CMK (cell line): Measurements from ENCODE around the gene ARL17A.
"Not testable (repeated sequence)": the region's sequence is repeated elsewhere in the genome, so short reads cannot be mapped to it uniquely, and the experiment has no call there.

Source experiments
- DNase-seq: peaks from one replicate; pipeline ENCODE4 v3.0.0-alpha.2; 2010; ENCODE audit warnings: low read depth

The ARL17A gene

DNA sequence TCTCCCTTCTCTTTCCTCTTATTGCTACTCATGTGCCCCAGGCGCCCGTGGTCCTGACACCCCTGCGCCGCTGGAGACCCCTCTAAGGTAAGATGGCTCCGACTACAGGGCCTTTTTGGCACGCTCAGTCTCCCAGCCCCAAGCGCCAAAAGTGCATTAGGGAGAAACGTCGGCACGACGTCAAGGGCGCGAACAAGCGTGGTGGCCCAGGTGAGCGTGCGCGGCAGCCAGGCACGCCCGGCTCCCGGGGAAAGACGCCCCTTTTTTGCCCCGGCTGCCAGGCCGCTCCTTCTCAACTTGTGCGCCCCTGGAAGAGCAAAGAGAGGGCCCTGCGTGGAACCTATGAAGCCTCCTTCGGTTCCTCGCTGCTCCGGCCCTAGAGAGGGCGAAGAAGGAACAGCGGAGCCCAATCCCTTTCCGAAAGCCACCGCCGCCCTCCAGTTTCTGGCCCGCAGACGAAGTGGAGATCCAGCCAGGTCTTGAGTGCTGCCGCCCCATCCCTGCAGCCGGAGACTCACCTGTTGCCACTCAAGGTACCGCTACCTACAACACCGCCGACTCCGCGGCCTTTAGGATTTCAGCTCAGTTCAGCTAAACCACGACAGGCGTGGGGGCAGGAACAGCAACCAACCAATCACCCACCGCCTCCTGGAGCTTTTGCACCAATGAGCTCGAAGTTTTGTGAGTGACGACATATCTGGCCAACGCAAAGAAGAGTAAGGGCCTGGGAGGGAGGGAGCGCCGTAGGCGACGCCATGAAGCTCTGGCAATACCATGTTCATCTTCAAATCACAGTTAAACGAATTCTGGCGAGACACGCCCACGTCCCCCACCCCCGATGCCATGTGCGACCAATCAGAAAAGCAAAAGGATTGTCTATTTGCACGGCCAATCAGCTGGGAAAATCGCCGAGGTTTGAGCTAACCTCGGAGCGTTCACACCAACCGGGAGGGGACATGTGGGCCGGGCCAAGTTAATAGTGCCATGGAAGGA, at the start of gene ARL17A:
Gene ARL17A (minus strand): TSS at position 609 of the 993 bp plus-strand sequence. CDS start 3,369 bp downstream, outside the sequence.
- DNase-seq = not testable (repeated sequence)

DNA sequence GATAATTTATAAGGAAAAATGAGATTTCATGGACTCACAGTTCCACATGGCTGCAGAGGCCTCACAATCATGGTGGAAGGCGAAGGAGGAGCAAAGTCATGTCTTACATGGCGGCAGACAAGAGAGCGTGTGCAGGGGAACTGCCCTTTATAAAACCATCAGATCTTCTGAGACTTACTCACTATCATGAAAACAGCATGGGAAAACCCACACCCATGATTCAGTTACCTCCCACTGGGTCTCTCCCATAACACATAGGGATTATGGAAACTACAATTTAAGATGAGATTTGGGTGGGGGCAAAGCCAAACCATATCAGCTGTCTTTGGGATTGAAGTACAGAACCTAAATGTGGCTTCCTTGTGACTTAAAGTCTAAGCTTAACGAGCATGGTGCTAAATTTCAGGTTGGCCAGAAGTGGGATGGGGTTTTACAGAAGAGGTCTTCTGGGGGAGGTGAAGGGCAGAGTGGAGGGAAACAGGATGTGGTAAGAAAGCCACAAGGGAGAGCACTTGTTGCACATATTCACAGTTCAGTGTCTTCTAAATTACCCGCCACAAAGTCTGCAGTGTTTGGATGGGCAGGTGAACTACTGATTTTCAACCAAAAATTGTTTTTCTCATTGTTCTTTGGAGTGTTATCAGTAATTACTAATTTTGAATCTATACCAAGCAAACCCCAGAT, 49.4 kb upstream of the ARL17A start:
- not testable (repeated sequence) for DNase-seq

DNA sequence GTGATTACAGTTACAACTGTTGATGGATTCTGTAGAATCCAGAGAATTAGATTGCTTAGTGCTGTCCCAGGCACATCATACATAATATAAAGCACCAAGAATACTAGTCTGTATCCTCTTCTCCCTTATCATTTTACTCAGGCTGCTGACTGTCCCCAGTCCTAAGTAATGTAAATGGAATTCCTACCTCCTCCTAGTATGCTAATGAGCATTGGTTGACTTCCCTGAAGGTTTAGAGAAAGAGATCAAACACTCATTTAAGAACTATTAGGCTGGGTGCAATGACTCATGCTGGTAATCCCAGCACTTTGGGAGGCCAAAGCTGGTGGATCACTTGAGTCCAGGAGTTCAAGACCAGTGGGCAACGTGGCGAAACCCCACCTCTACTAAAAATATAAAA, 48.0 kb upstream of the ARL17A start:
- not testable (repeated sequence) for DNase-seq

DNA sequence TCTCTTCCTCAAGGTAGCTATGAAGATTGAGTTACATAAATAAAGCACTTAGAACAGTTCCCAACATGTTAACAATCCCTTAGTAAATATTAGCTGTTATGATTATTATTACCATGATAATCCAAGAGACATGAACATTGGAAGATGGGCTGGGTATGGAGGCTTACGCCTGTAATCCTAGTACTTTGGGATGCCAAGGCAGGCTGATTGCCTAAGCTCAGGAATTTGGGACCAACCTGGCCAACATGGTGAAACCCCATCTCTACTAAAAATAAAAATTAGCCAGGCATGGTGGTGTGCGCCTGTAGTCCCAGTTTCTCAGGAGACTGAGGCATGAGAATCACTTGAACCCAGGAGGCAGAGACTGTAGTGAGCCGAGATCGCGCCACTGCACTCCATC, 45.2 kb upstream of the ARL17A start:
- DNase-seq = not testable (repeated sequence)

DNA sequence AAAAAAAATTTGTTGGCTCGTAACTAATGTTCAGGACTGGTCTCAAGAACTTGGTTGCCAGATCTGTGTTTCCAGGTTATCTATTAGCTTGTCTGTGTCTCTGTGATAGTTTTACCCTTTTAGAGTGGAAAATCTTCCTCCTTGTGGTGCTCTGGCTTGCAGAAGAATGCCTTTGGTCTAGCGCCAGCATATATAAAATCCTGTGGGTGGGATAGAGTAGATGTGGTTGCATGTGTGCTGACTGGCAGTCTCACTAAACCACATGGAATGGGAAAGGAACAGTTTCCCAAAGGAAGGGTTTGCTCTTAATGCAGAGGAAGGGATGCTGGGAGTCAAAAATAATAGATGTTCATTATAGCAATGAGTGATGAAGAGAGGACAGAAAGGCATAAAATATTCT, 44.3 kb upstream of the ARL17A start:
- not testable (repeated sequence) for DNase-seq

DNA sequence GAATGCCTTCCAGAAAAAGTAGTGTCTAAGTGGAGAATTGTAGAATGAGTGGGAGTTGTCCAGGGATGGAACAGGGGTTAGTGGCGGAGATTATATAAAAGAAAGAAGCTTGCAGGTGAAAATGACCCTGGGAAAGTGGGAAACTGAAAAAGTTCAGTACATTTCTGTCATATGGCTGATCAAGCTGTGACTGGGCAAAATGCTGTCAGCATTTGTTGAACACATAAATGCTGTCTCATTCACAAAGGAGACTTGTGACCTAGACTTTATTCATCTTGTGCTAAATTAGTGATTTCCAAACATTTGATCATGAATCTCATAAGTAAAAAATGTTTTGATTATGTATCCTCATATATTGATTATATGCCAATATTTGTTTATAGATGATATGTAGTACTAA, 39.5 kb upstream of the ARL17A start:
- not testable (repeated sequence) for DNase-seq

DNA sequence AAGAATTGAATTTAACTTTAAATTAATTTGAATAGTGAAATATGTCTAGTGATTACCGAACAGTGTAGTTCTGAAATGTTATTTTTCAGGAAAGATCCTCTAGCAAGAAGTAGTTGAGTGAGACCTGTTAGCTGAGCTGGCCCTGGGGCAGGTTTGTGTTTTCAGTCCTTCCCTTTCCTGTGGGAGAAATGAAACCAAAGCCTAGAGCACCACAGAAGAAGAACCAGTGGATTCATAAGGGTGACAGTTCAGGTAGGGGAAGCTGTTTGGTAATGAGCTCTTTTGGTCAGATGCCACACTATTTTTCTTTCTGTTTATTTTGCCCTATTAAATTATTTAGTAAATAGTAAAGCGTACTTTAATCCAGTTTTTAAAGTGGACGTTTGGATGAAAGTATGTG, 37.6 kb upstream of the ARL17A start:
- not testable (repeated sequence) for DNase-seq

DNA sequence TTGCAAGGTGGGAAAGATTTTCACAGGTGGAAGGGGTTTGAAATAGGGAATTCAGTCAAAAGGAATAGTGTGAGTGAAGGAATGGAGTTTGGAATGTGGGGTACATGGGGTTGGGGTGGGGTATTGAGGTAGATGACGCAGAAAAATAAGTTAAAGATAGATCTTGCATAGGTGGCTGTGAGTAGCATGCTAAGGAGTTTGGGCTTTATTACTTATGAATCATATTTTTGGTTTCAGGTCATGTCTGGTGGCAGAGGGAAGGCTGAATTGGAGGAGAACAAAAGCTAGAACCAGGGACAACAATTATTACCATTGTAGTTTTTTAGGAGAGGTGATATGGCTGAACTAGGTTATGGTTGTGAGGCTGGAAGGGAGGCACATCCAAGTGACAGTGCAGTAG, 34.4 kb upstream of the ARL17A start:
- DNase-seq = not testable (repeated sequence)

DNA sequence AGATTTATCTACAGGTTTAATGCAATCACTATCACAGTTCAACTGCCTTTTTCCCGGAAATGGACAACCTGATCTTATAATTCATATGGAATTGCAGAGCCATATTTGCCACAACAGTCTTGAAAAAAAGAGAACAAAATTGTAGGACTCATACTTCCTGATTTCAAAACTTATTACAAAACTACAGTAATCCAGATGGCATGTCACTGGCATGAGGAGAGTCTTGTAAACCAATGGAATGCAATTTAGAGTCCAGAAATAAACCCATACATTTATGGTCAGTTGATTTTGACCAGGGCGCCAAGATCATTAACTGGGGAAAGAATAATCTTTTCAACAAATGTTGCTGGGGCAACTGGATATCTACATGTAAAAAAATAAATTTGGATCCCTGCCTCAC, 31.8 kb upstream of the ARL17A start:
- DNase-seq = not testable (repeated sequence)

DNA sequence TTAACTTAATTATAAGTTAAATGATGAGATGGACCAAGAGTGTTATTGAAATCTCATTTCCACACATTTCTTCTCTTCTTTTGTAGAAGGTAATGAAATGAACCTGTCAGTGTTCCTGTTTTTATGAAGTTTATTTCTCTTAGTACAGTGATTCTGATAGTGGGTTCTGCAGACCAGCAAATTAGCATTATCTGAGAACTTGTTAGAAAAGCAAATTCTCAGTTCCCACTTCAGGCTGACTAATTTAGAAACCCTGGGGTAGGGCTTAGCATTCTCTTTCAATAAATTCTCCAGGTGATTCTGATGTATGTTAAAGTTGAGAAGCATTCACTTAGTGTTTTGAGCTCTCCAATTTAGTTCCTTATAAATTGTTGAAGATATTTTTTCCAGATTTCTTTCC, 23.6 kb upstream of the ARL17A start:
- not testable (repeated sequence) for DNase-seq

DNA sequence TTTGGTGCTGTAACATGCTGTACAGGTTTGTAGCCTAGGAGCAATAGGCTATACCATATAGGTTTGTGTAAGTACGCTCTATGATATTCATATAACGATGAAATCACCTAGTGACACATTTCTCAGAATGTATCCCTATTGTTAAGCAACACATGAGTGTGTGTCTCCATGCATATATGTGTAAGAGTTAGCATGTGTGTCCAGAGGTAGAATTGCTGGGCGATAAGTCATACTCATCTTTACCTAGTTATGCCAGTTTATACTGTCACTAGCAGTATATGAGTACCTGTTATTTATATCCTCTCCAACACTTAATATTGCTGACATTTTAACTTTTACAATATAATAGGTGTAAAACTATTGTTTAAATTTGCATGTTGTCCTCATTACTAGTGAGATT, 21.3 kb upstream of the ARL17A start:
- not testable (repeated sequence) for DNase-seq

DNA sequence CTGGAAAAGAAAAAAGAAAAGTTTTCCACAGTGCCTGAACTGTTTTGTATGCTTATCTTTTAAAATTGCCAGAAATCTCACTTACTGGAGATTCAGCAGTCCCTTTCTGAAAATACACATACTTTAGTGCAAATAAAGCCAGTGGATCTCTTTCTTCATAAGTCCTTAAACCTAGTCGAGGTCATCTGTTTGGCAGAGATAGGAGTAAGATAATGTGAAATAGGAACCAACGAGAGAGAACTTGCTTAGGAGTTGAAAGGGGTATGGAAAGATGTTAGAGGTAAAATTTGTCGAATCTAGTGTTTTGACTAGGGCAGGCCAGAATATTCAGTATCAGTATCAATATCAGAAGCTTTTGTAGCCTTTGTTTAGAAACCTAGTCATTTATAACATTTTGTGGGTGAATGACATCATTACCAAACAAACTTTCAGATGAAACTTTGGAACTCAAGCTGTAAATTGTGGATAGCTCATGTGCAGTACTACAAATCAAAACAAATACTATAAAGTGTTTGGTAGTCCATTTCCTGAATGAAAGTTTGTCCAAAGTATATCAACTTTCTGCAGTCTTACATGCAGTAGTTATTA, 18.9 kb upstream of the ARL17A start:
- not testable (repeated sequence) for DNase-seq

DNA sequence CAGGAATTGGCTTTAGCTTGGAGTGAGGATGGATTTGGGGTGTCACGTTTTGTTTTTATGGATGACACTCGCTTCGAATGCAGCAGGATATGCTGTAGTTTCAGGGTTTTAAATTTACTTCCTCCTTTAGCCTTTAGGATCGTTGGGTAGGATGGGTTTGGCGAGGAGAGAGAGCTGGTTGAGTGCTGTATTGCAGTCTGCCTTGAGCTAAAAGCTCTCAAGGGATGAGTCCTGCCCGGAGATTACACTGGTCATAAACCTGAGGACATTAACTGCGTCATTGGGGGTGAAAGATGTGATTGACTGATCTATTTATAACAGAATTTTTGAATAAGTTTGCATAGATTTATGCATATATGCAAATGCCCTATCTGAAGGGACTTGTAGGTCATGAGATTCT, 11.8 kb upstream of the ARL17A start:
- DNase-seq = not testable (repeated sequence)

DNA sequence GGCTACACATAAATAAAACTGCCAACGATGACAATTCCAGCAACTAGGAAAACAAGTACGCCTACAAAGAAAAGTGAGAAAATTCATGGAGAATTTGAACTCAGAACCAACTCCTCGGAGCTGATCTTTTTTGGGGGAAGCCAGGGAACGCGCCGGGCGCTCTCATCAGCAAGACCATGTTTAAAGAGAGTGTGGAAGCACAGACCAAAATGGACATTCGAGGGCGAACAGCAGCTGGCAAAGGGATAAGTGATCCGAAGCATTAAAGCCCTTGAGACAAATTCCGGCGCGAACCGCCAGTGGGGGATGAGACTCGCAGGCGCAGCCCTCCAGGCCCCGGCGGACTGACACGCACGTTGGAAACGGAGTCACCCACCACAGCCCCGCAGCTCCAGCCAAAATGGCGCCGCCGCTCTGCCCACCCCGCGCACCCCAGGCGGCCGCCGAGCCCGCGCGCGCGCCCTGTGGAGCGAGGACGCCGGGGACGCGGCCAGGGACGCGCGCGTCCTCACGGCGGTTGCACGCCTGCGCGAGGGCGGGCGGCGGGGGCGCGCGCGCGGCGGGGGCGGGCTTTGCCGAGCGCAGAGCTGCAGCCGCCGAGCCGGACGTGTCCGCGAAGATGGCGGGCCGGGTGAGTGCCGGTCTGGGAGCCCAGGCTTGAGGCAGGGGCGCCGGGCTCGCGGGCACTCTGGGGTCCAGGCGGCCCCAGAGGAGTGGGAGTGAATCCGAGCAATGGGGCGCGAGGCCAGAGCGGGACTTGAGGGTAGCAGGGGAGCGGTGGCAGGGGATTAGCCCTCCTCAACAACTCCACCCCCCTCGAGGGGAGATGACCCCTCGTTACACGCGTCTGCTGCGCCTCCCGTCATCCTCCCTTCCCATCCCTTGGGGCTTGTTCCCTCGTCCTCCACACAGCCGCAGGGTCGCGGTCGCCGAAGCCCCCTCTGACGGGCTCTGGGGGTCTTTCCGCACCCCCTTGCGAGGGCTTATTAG, 11.0 kb upstream of the ARL17A start, which contains the start of gene NSF:
Gene NSF (plus strand): TSS at position 513 of the 990 bp plus-strand sequence. CDS start 107 bp downstream, at position 620.
- DNase-seq = not testable (repeated sequence)

DNA sequence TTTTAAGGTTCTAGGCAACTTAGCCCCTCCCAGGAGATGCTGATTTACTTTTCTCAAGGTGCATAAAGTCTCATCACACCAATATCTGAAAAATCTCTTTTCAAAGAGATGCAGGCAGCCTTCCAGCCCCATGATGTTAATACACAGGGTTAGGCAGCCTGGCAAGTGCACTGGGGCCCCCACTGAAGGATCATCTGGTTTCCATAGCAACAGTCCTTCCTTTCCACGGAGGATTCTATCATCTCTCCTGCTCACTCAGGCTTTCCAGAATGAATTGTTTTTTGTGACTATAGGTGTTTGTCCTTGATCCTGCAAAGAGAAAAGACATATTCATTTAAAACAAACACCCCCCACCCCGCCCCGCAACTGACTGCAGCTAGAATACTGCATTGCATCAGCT, 6.0 kb upstream of the ARL17A start:
- DNase-seq = not testable (repeated sequence)

DNA sequence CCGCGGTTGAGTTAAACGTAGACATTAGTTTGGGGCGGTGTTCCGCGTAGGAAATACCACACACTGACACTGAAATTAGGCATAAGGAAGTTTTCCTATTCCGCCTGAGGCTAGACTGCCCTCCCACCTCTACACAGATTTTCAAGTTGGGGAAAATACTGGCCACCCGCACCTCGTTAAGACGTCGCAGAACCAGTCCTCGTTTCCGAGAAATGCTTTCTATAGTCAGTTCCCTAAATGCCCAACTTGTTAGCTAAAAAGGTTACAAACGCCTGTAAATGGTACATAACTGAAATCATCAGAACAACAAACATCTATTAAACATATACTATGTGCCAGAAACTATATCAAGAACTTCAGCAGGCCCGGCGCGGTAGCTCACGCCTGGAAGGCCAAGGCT, 591 bp upstream of the ARL17A start:
- DNase-seq = not testable (repeated sequence)

DNA sequence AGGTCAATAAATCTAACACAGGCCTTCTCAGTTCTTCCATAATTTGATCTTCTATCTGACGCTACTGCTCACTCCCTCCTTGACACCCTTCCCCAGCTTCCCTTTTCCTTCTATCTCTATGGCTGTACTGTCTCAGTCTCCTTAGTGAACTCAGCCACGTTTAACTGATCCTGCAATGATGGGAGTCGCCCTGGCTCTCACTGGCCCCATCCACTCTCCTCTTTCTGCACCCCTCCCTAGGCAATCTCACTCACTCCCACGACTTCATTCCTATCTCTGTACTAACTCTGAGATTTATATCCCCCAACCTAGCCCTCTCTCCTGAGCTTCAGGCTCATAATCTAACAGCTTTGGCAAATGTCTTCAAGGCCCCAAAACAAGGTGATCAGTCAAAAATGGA, 7.7 kb downstream of the ARL17A start:
- DNase-seq = not testable (repeated sequence)

DNA sequence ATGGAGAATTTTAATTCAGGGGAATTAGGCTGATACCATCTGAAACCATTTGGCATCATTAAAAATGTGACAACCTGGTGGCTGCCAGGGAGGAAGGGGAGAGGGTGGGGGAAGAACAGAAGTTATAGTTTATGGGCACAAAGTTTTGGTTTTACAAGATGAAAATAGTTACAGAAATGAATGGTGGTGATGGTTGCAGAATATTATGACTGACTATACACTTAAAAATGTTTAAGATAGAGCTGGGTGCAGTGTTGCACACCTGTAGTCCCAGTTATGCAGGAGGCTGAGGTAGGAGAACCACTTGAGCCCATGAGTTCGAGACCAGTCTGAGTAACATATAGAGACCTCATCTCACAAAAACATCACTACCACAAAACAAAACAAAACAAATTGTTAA, 12.5 kb downstream of the ARL17A start:
- not testable (repeated sequence) for DNase-seq

DNA sequence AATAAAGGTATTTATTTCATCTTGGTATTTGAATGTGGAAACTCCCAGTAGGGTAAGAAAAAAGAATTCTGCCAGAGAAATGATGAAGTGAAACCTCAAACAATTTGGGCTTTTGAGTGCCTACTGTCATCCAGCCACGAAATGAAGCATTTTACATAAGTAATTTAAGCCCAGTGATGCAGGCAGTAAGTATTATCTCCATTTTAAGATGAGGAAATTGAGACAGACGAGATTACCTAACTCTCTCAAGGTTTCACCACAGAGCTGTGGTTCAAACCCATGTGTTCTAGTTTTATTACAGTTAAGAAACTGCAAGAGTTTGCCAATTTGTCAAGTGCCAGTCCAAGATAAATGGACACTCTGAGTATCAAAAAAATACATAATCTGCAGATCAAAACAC, 13.2 kb downstream of the ARL17A start:
- DNase-seq = not testable (repeated sequence)

DNA sequence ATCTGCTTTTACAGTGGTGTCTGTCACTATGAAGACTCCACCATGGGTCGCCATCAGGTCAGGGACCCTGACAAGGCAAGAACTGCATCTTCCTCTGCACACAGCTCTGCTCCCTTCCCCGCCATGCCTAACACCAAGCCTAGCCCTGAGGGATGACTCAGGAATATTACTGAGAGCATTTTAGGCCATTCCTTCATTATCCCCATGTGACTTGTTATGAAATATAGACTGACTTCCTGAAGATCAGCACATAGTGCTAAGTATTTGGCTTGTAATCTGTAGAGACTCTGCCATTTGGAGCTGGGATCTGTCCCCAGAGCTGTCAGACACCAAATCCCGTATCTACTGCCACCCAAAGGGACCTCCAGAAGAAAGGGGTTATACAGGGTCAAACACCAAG, 19.4 kb downstream of the ARL17A start:
- not testable (repeated sequence) for DNase-seq

DNA sequence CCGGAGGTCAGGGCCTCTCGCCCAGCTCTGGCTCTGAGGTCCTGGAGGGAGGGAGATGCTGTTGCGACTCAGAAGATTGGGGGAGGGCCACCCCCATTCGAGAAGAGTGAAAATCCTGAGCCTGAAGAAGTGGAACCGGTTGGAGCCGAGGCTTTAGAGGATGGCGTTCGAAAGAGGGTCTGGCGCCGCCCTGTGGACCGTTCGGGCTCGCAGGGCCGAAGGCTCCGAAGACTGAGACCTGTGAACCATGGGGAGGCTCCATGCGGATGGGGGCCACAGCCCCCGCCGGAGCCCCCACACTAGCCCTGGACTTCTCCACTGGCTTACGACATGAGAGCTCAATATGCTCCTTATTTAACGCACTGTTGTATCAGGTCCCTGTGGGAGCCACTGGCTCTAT, 20.3 kb downstream of the ARL17A start:
- not testable (repeated sequence) for DNase-seq
